OCI-LY7 (cell line): ENCODE data around the gene TMEM89. TPM values are rescaled to one million over a fixed set of nuclear protein-coding genes. Genes with fewer than 3 reads are reported as not detected.

ENCODE experiments used
- BruUV-seq: library from RNA; stranded (reverse); fragments of 400-500 nt; replicated peaks from 2 replicates; lab custom pipeline; 2021; lab: Mats Ljungman, UMichigan
- CTCF ChIA-PET: fragments of 300-600 bp; sonication (Branson Sonifier 250); formaldehyde crosslinking; loops from one replicate; lab custom pipeline; 2022; ENCODE audit warnings: antibody characterized with exemption; ENCODE audit not compliant: unreplicated experiment; lab: Charles Lee
- POLR2A ChIA-PET: fragments of 300-600 bp; sonication (Branson Sonifier 250); formaldehyde crosslinking; loops from one replicate; lab custom pipeline; 2022; ENCODE audit warnings: antibody characterized with exemption; lab: Charles Lee
- DNase-seq: peaks from one replicate; pipeline ENCODE4 v3.0.0-alpha.2; 2015; ENCODE audit warnings: low spot score
- H2AFZ ChIP-seq: fragments of 200-600 bp; sonication (generic), shearing (Covaris generic); 2 replicates; pipeline ENCODE4 v1.6.1; 2014; ENCODE audit warnings: mild to moderate bottlenecking, antibody characterized with exemption, low read length, moderate library complexity
- H3K27ac ChIP-seq: fragments of 200-600 bp; sonication (generic); 2 replicates; pipeline ENCODE4 v1.5.1; 2014; ENCODE audit warnings: mixed run types, low read depth, mild to moderate bottlenecking, moderate library complexity, low read length, inconsistent platforms; ENCODE audit not compliant: poor library complexity, severe bottlenecking
- H3K36me3 ChIP-seq: fragments of 200-600 bp; sonication (generic); 2 replicates; pipeline ENCODE4 v1.6.1; 2014; ENCODE audit warnings: mild to moderate bottlenecking, antibody characterized with exemption, low read length, moderate library complexity, mixed read lengths; ENCODE audit not compliant: insufficient read depth
- H3K4me1 ChIP-seq: fragments of 200-600 bp; sonication (generic); 2 replicates; pipeline ENCODE4 v1.5.1; 2014; ENCODE audit warnings: mild to moderate bottlenecking, low read length; ENCODE audit not compliant: insufficient read depth, poor library complexity, severe bottlenecking
- H3K4me2 ChIP-seq: fragments of 200-600 bp; sonication (generic); 2 replicates; pipeline ENCODE4 v1.6.1; 2014; ENCODE audit warnings: mild to moderate bottlenecking, low read length
- H3K4me3 ChIP-seq: fragments of 200-600 bp; sonication (generic); 2 replicates; pipeline ENCODE4 v1.5.1; 2014; ENCODE audit warnings: mild to moderate bottlenecking, low read depth, low read length; ENCODE audit not compliant: poor library complexity, severe bottlenecking
- H3K79me2 ChIP-seq: fragments of 200-600 bp; sonication (generic); 2 replicates; pipeline ENCODE4 v1.6.1; 2016; ENCODE audit warnings: low read depth, mild to moderate bottlenecking, low read length, moderate library complexity, mixed read lengths; ENCODE audit not compliant: insufficient read depth
- H3K9me2 ChIP-seq: fragments of 200-600 bp; sonication (generic); 2 replicates; pipeline ENCODE4 v1.6.1; 2016; ENCODE audit warnings: mild to moderate bottlenecking, low read length, mixed read lengths; ENCODE audit not compliant: insufficient read depth
- H3K9me3 ChIP-seq: fragments of 200-600 bp; sonication (generic); 2 replicates; pipeline ENCODE4 v1.6.1; 2014; ENCODE audit warnings: mild to moderate bottlenecking, mixed run types, low read length, mixed read lengths
- H4K20me1 ChIP-seq: fragments of 200-600 bp; sonication (generic); 2 replicates; pipeline ENCODE4 v1.6.1; 2014; ENCODE audit warnings: mild to moderate bottlenecking, antibody characterized with exemption, low read length, moderate library complexity, mixed read lengths; ENCODE audit not compliant: insufficient read depth
- EZH2phosphoT487 ChIP-seq: fragments of 200-600 bp; sonication (generic); IDR thresholded peaks from 2 replicates; pipeline ENCODE4 v1.6.1; 2018; ENCODE audit warnings: low read depth, borderline replicate concordance, mild to moderate bottlenecking, mixed run types, antibody characterized with exemption, low read length, moderate library complexity, mixed read lengths
- intact Hi-C: fragments of 100-400 bp; cut with micrococcal nuclease; formaldehyde crosslinking; loops from one replicate; pipeline ENCODE4 v1.10.0; 2022; ENCODE audit not compliant: unreplicated experiment
- total RNA-seq, 2 experiments: library from RNA; depleted of rRNA in 1 of 2; stranded (reverse); fragments of >200 nt in 1 of 2; shearing (Covaris generic) in 1 of 2; gene quantifications; 2 replicates each; pipeline ENCODE4 v1.2.3, GENCODE V29; 2014 to 2022
- TF ChIP-seq, protein P1 (sequence below): fragments of 200-600 bp; sonication (generic); conservative IDR thresholded peaks from 2 replicates; pipeline ENCODE4 v1.5.1; 2014; ENCODE audit warnings: mild to moderate bottlenecking, antibody characterized with exemption, low read length, moderate library complexity, mixed read lengths

The TMEM89 gene
- total RNA-seq, 2 experiments from 2014 or later, result 1.6 TPM; not detected in 1

DNA sequence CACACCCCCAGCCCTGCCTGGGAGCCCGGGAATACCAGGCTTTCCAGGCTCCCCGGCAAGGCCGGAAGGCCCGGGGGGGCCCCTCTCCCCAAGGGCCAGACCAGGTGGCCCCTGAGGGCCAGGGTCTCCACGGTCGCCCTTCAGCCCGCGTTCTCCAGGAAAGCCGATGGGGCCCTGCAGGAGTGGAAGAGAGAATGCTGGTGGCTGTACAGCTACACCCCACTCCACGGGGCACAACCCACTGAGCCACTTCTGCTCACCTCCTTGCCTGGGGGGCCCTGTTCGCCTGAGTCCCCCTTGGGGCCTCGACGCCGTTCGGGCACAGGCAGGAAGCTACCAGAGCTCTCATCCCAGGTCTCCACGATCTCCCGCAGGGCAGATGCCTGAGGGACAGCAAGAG, 46.2 kb downstream of the TMEM89 start:
- Histone ChIP-seq H3K4me3 (no peak overlapping the region), H3K36me3 (no peaks in the 10 kb centered on the region), H2AFZ (no peak overlapping the region), H3K79me2 (no peaks in the 10 kb centered on the region), H3K27ac (no peak overlapping the region), H3K9me3 (no peaks in the 10 kb centered on the region), H3K4me1 (no peaks in the 10 kb centered on the region), H4K20me1 (no peaks in the 10 kb centered on the region), H3K4me2 (no peak overlapping the region), H3K9me2 (no peaks in the 10 kb centered on the region)
- ChIA-PET CTCF (no interaction called here), POLR2A (no interaction called here)
- intact Hi-C loops, result no loop called here
- no TSS peak for BruUV-seq
- DNase-seq, result no peak
- no peak for TF ChIP-seq EZH2phosphoT487
- TF ChIP-seq, protein P1, sequence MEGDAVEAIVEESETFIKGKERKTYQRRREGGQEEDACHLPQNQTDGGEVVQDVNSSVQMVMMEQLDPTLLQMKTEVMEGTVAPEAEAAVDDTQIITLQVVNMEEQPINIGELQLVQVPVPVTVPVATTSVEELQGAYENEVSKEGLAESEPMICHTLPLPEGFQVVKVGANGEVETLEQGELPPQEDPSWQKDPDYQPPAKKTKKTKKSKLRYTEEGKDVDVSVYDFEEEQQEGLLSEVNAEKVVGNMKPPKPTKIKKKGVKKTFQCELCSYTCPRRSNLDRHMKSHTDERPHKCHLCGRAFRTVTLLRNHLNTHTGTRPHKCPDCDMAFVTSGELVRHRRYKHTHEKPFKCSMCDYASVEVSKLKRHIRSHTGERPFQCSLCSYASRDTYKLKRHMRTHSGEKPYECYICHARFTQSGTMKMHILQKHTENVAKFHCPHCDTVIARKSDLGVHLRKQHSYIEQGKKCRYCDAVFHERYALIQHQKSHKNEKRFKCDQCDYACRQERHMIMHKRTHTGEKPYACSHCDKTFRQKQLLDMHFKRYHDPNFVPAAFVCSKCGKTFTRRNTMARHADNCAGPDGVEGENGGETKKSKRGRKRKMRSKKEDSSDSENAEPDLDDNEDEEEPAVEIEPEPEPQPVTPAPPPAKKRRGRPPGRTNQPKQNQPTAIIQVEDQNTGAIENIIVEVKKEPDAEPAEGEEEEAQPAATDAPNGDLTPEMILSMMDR, result no peak

DNA sequence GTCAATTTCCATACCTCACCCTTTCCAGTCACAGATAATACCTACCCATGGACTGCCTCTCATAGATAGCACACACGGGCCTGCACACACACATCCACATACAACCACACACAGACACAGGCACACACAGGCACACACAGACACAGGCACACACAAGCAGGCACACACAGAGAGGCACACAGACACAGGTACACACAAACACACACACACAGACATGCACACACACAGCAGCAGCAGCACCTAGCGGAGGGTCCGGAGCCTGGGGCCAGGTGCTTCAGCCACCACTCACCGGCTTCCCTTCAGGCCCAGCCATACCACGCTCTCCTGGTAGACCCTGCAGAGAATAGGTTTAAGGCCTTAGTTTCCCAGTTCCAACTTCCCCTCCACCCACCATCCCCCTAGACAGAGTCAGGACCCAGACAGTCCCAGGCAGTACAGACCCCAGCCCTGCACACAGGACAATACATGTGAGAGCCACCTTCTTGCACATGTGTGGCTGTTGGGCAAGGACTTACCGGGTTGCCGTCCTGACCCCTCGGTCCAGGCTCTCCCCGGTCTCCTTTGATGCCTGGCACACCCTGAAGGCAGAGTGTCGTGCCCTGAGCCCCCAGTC, 47.5 kb downstream of the TMEM89 start:
- CTCF ChIA-PET, result no interaction called here
- H3K4me2 ChIP-seq, result no peak overlapping the region
- H2AFZ ChIP-seq, result no peak overlapping the region
- H3K9me2 ChIP-seq, result no peaks in the 10 kb centered on the region
- TF ChIP-seq EZH2phosphoT487, result no peak
- TF ChIP-seq, protein P1, result no peak
- no TSS peak for BruUV-seq
- no peaks in the 10 kb centered on the region for H3K36me3 ChIP-seq
- no peak for DNase-seq
- intact Hi-C loops, result no loop called here
- H3K9me3 ChIP-seq, result no peaks in the 10 kb centered on the region
- H3K27ac ChIP-seq, result no peak overlapping the region
- POLR2A ChIA-PET, result no interaction called here
- H3K4me1 ChIP-seq, result no peaks in the 10 kb centered on the region
- H4K20me1 ChIP-seq, result no peaks in the 10 kb centered on the region
- H3K79me2 ChIP-seq, result no peaks in the 10 kb centered on the region
- no peak overlapping the region for H3K4me3 ChIP-seq

DNA sequence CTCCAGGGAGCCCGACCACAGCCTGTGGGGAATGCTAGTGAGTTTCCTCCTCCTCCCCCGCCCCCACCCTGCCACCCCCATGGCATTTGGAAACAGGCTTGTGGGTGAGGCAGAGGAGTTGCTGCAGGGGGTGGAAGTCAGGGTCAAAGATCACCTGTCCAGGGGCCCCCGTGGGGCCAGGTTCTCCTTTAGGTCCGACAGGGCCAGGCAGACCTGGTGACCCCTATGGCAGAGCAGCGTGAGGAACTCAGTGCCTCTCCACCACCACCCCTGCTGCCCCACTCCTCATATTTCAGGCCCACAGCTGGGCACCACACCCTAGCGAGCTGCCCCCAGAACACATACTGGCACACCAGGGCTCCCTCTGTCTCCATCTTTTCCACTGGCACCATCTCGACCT, 49.1 kb downstream of the TMEM89 start:
- Histone ChIP-seq H3K9me2 (no peaks in the 10 kb centered on the region), H3K4me1 (no peaks in the 10 kb centered on the region), H2AFZ (no peak overlapping the region), H4K20me1 (no peaks in the 10 kb centered on the region), H3K36me3 (no peaks in the 10 kb centered on the region), H3K4me2 (no peak overlapping the region), H3K9me3 (no peaks in the 10 kb centered on the region), H3K79me2 (no peaks in the 10 kb centered on the region), H3K4me3 (no peak overlapping the region), H3K27ac (no peak overlapping the region)
- POLR2A ChIA-PET, result interaction anchor here (0.6 kb wide), 1 partner anchor 30 kb away, joined by 3 read pairs; no protein-coding TSS in a partner anchor
- intact Hi-C loops, result no loop called here
- no peak for DNase-seq
- no peak for TF ChIP-seq EZH2phosphoT487
- TF ChIP-seq, protein P1, result no peak
- no TSS peak for BruUV-seq
- CTCF ChIA-PET, result no interaction called here
